Transverse colon (tissue), 4 donors: ENCODE results near the gene BMP4.

ENCODE experiments used
- EP300 ChIP-seq: sonication (generic); formaldehyde crosslinking; IDR thresholded peaks from one replicate; pipeline ENCODE4 v1.6.1; 2017; ENCODE audit warnings: antibody characterized with exemption, low read depth
- POLR2A ChIP-seq: fragments of 450-650 bp; IDR thresholded peaks from one replicate; pipeline ENCODE4 v1.6.1; 2016; ENCODE audit warnings: antibody characterized with exemption, mild to moderate bottlenecking, moderate library complexity
- POLR2AphosphoS5 ChIP-seq, 3 donors: sonication (generic); formaldehyde crosslinking; IDR thresholded peaks; one replicate each; pipeline ENCODE4 v1.6.1; 2016; ENCODE audit warnings: antibody characterized with exemption in 3 of 3
- TF ChIP-seq, protein P1 (sequence below), 5 experiments: fragments of 200-600 bp in 3 of 5; fragments of 450-650 bp in 2 of 5; sonication (generic) in 3 of 5; IDR thresholded peaks; 1 replicate in 2 of 5; 2 replicates in 3 of 5; pipeline ENCODE4 v1.5.1; 2016 to 2017; ENCODE audit warnings: antibody characterized with exemption in 5 of 5, inconsistent platforms in 3 of 5, mild to moderate bottlenecking in 2 of 5, moderate library complexity in 1 of 5

DNA sequence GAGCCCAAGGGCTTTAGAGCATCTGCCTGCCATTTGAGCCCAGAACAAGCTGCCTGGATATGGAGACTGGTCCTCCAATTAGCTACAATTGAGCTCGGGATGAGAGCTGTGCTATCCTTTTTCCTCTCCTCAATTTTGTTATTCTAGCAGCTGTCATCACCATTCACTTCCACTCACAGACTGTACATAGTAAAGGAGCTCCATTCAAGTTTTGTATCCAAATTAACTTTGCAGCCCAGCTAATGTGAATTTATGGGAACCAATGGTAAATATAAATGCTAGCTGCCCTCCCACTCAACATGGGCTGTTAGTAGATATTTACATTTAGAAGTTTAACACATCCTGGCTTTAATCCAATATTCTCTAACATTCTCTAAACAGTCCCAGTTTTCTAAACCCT lies 44.6 kb downstream of the BMP4 start:
- TF ChIP-seq, protein P1, sequence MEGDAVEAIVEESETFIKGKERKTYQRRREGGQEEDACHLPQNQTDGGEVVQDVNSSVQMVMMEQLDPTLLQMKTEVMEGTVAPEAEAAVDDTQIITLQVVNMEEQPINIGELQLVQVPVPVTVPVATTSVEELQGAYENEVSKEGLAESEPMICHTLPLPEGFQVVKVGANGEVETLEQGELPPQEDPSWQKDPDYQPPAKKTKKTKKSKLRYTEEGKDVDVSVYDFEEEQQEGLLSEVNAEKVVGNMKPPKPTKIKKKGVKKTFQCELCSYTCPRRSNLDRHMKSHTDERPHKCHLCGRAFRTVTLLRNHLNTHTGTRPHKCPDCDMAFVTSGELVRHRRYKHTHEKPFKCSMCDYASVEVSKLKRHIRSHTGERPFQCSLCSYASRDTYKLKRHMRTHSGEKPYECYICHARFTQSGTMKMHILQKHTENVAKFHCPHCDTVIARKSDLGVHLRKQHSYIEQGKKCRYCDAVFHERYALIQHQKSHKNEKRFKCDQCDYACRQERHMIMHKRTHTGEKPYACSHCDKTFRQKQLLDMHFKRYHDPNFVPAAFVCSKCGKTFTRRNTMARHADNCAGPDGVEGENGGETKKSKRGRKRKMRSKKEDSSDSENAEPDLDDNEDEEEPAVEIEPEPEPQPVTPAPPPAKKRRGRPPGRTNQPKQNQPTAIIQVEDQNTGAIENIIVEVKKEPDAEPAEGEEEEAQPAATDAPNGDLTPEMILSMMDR (IDR thresholded peaks at IDR 0.05): no peak
- TF ChIP-seq POLR2A: no peak
- no peak for TF ChIP-seq EP300
- TF ChIP-seq POLR2AphosphoS5 (IDR thresholded peaks at IDR 0.05): no peak
